Measurements from ENCODE around the gene KCNAB2.

KCNAB2 gene

GRCh38 chr1:6029351-6029750 lies 16.3 kb upstream of the KCNAB2 start:
- DNase-seq (ENCODE audit: low read depth in 4 of 4, low spot score in 1 of 4), result no peak

- DNase-seq (ENCODE audit: low read depth in 4 of 4, low spot score in 1 of 4), result no peak
These were observed 15.6 kb upstream of the KCNAB2 start for GRCh38 chr1:6030132-6030531.

- no peak for DNase-seq (ENCODE audit: low read depth in 4 of 4, low spot score in 1 of 4)
These were observed 15.0 kb upstream of the KCNAB2 start for GRCh38 chr1:6030547-6031261.

GRCh38 chr1:6033124-6033523 lies 12.6 kb upstream of the KCNAB2 start:
- no peak for DNase-seq (ENCODE audit: low read depth in 4 of 4, low spot score in 1 of 4)

GRCh38 chr1:6033986-6034749 lies 11.5 kb upstream of the KCNAB2 start:
- no peak for DNase-seq (ENCODE audit: low read depth in 4 of 4, low spot score in 1 of 4)

- no peak for DNase-seq (ENCODE audit: low read depth in 4 of 4, low spot score in 1 of 4)
These were observed 11.0 kb upstream of the KCNAB2 start for GRCh38 chr1:6034750-6035096.

GRCh38 chr1:6035303-6035702 lies 10.4 kb upstream of the KCNAB2 start:
- no peak for DNase-seq (ENCODE audit: low read depth in 4 of 4, low spot score in 1 of 4)

- DNase-seq (ENCODE audit: low read depth in 4 of 4, low spot score in 1 of 4), result no peak
These were observed 10.0 kb upstream of the KCNAB2 start for GRCh38 chr1:6035719-6036118.

- no peak for DNase-seq (ENCODE audit: low read depth in 4 of 4, low spot score in 1 of 4)
These were observed 8.3 kb upstream of the KCNAB2 start for GRCh38 chr1:6037338-6037762.

- no peak for DNase-seq (ENCODE audit: low read depth in 4 of 4, low spot score in 1 of 4)
These were observed 7.1 kb upstream of the KCNAB2 start for GRCh38 chr1:6038603-6039002.

GRCh38 chr1:6039031-6039430 lies 6.7 kb upstream of the KCNAB2 start:
- DNase-seq (ENCODE audit: low read depth in 4 of 4, low spot score in 1 of 4), result no peak

- DNase-seq (ENCODE audit: low read depth in 4 of 4, low spot score in 1 of 4), result no peak
These were observed 5.2 kb upstream of the KCNAB2 start for GRCh38 chr1:6040444-6040843.

GRCh38 chr1:6040861-6041415 lies 4.8 kb upstream of the KCNAB2 start:
- DNase-seq (ENCODE audit: low read depth in 4 of 4, low spot score in 1 of 4), result no peak

GRCh38 chr1:6041432-6042062 lies 4.1 kb upstream of the KCNAB2 start:
- no peak for DNase-seq (ENCODE audit: low read depth in 4 of 4, low spot score in 1 of 4)

- DNase-seq (ENCODE audit: low read depth in 4 of 4, low spot score in 1 of 4), result no peak
These were observed 2.1 kb upstream of the KCNAB2 start for GRCh38 chr1:6043561-6043960.

GRCh38 chr1:6044481-6045109 lies 1.1 kb upstream of the KCNAB2 start:
- no peak for DNase-seq (ENCODE audit: low read depth in 4 of 4, low spot score in 1 of 4)

GRCh38 chr1:6045110-6045502 lies 582 bp upstream of the KCNAB2 start:
- no peak for DNase-seq (ENCODE audit: low read depth in 4 of 4, low spot score in 1 of 4)

- DNase-seq (ENCODE audit: low read depth in 4 of 4, low spot score in 1 of 4), result no peak
These were observed 591 bp downstream of the KCNAB2 start for GRCh38 chr1:6046279-6046678.

GRCh38 chr1:6048179-6048867 lies 2.6 kb downstream of the KCNAB2 start:
- DNase-seq (ENCODE audit: low read depth in 4 of 4, low spot score in 1 of 4), result no peak

GRCh38 chr1:6049419-6049818 lies 3.7 kb downstream of the KCNAB2 start:
- DNase-seq (ENCODE audit: low read depth in 4 of 4, low spot score in 1 of 4), result no peak

GRCh38 chr1:6051423-6051822 lies 5.7 kb downstream of the KCNAB2 start:
- DNase-seq (ENCODE audit: low read depth in 4 of 4, low spot score in 1 of 4), result no peak

Data from stimulated activated CD4-positive, alpha-beta T cell treated with anti-CD3 and anti-CD28 coated beads, Interleukin-1b, Interleukin-23, amount 100 ng/mL, for 24 hours (primary cell).